Karpas-422 (cell line): Measurements from ENCODE around the gene CPA4. TPM values are rescaled to one million over a fixed set of nuclear protein-coding genes. Genes with fewer than 3 reads are reported as not detected.

Experiments
- DNase-seq: peaks from one replicate; pipeline ENCODE4 v3.0.0-alpha.2; 2015
- H2AFZ ChIP-seq: fragments of 200-600 bp; sonication (generic); 2 replicates; pipeline ENCODE4 v1.6.1; 2014; ENCODE audit warnings: antibody characterized with exemption, low read length, mixed read lengths
- H3K27ac ChIP-seq: fragments of 200-600 bp; sonication (generic); 2 replicates; pipeline ENCODE4 v1.5.1; 2014; ENCODE audit warnings: mild to moderate bottlenecking, low read length, moderate library complexity
- H3K27me3 ChIP-seq: fragments of 200-600 bp; sonication (generic); 2 replicates; pipeline ENCODE4 v1.6.1; 2014; ENCODE audit warnings: low read length, mixed read lengths
- H3K36me3 ChIP-seq: fragments of 200-600 bp; sonication (generic); 2 replicates; pipeline ENCODE4 v1.6.1; 2014; ENCODE audit warnings: low read length, mixed read lengths; ENCODE audit not compliant: insufficient read depth
- H3K4me1 ChIP-seq: fragments of 200-600 bp; sonication (generic); 2 replicates; pipeline ENCODE4 v1.6.1; 2014; ENCODE audit warnings: mild to moderate bottlenecking, low read length, mixed read lengths
- H3K4me2 ChIP-seq: fragments of 200-600 bp; sonication (generic); 2 replicates; pipeline ENCODE4 v1.6.1; 2014; ENCODE audit warnings: low read length, low read depth, mild to moderate bottlenecking; ENCODE audit not compliant: poor library complexity, severe bottlenecking
- H3K4me3 ChIP-seq: fragments of 200-600 bp; sonication (generic); 2 replicates; pipeline ENCODE4 v1.5.1; 2014; ENCODE audit warnings: mild to moderate bottlenecking, antibody characterized with exemption, low read length, mixed read lengths
- H3K79me2 ChIP-seq: fragments of 200-600 bp; sonication (generic); 2 replicates; pipeline ENCODE4 v1.6.1; 2014; ENCODE audit warnings: mild to moderate bottlenecking, low read length, mixed read lengths
- H3K9ac ChIP-seq: fragments of 200-600 bp; sonication (generic); 2 replicates; pipeline ENCODE4 v1.6.0; 2014; ENCODE audit warnings: low read length
- H3K9me2 ChIP-seq: fragments of 200-600 bp; sonication (generic), shearing (Covaris generic); replicated peaks from 2 replicates; pipeline ENCODE4 v1.6.0; 2014; ENCODE audit warnings: mild to moderate bottlenecking, low read length, moderate library complexity; ENCODE audit not compliant: insufficient read depth
- H3K9me3 ChIP-seq: fragments of 300-700, 200-600 bp; sonication (generic); 2 replicates; pipeline ENCODE4 v1.6.1; 2014; ENCODE audit warnings: low read length, mixed read lengths
- H4K20me1 ChIP-seq: fragments of 200-600 bp; sonication (generic); 2 replicates; pipeline ENCODE4 v1.6.1; 2014; ENCODE audit warnings: mild to moderate bottlenecking, antibody characterized with exemption, low read length, low read depth; ENCODE audit not compliant: insufficient read depth
- total RNA-seq: library from RNA; depleted of rRNA; stranded (reverse); fragments of >200 nt; shearing (Covaris generic); gene quantifications from 2 replicates; pipeline ENCODE4 v1.2.3, GENCODE V29; 2014; ENCODE audit warnings: low replicate concordance

CPA4 gene
- total RNA-seq, 1 experiment from 2014 or later: not detected

DNA sequence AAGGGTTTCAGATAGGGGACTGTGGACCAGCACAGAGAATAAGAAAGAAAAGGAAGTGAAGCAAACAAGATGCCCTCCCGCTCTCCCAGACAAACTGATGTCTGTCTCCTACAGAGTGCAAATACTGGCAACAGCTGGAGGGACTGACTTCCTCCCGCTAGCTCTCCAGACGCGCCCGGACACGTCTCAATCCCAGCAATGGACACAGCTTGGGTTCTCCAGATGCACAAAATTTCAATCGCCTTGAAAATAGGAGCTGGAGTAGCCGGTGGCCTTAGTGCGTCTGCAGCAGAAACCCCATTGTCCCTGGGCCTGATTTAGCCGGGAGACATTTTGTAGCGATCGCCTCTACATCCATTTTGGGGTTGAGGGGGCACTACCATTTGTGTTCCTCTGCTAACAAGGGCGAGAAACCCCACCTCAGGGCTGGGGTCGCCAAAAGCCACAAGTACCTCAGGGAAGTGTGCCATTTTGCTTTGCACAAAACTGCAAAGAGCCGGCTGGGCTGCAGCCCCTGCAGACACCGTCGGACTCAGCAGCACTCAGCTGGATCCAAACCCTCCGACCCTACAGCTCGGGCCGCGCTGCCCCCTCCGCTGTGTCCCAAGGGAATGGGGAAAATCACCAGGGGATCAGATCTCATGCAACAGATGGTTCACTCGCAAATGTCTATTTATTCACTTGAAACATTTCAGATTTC, 20.4 kb upstream of the CPA4 start:
- H3K9me2 ChIP-seq: no peaks in the 10 kb centered on the region
- H3K4me3 ChIP-seq: no peak overlapping the region
- H3K36me3 ChIP-seq: no peaks in the 10 kb centered on the region
- H3K79me2 ChIP-seq: no peaks in the 10 kb centered on the region
- no peak overlapping the region for H3K4me2 ChIP-seq
- H3K4me1 ChIP-seq: peaks cover 7% of the 10 kb centered on the region
- H3K9ac ChIP-seq: no peak overlapping the region
- H4K20me1 ChIP-seq: no peaks in the 10 kb centered on the region
- no peak overlapping the region for H3K27ac ChIP-seq
- peak; percentile 27 for DNase-seq
- no peaks in the 10 kb centered on the region for H3K27me3 ChIP-seq
- H3K9me3 ChIP-seq: no peaks in the 10 kb centered on the region
- no peak overlapping the region for H2AFZ ChIP-seq

GRCh38 chr7:130273081-130273932, 19.7 kb upstream of the CPA4 start:
- no peaks in the 10 kb centered on the region for H3K36me3 ChIP-seq
- H3K79me2 ChIP-seq: no peaks in the 10 kb centered on the region
- H3K27ac ChIP-seq: no peak overlapping the region
- no peaks in the 10 kb centered on the region for H3K9me3 ChIP-seq
- H3K9ac ChIP-seq: no peak overlapping the region
- DNase-seq: peak; percentile 30
- H4K20me1 ChIP-seq: no peaks in the 10 kb centered on the region
- peaks cover 7% of the 10 kb centered on the region for H3K4me1 ChIP-seq
- H3K4me2 ChIP-seq: no peak overlapping the region
- no peaks in the 10 kb centered on the region for H3K9me2 ChIP-seq
- no peak overlapping the region for H2AFZ ChIP-seq
- no peaks in the 10 kb centered on the region for H3K27me3 ChIP-seq
- no peak overlapping the region for H3K4me3 ChIP-seq

DNA sequence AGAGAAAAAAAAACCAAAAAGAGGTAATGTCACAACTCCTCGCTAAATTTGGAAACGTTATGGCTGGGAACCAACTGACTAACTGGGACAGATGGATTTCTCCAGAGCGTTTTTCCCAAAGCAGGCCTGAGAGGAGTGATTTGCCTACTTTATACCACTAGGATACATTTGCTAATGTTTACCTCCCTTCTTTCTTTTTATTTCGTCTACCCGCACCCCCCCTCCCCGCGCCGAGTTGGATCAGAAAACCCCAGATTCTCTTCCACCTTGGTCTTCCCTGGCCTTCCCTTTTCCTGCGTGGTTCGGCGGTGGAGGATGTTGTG, 19.1 kb upstream of the CPA4 start:
- Histone ChIP-seq H3K4me1 (peaks cover 7% of the 10 kb centered on the region), H3K27me3 (no peaks in the 10 kb centered on the region), H3K27ac (no peak overlapping the region), H3K4me2 (no peak overlapping the region), H3K79me2 (no peaks in the 10 kb centered on the region), H3K9ac (no peak overlapping the region), H2AFZ (no peak overlapping the region), H3K9me2 (no peaks in the 10 kb centered on the region), H4K20me1 (no peaks in the 10 kb centered on the region), H3K4me3 (no peak overlapping the region), H3K36me3 (no peaks in the 10 kb centered on the region), H3K9me3 (no peaks in the 10 kb centered on the region)
- no peak for DNase-seq

DNA sequence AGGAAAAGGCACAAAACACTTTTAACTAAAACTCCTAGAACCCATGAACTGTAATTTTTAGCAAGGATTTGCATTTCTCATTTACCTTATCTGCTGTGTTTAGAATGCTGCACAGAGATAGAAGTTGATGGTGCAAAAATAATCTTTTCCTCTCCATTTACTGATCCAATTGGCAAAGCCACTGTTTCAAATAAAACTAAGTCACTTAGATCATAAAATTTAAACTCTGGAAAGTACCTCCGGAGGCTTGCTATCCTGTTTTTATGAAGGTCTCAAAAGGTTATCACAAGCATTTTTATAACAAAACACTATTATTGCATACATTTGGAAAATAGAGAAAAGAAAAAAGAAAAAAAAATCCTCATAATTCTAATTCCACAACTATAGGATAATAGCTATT, 18.7 kb upstream of the CPA4 start:
- no peak overlapping the region for H3K4me2 ChIP-seq
- no peaks in the 10 kb centered on the region for H3K9me2 ChIP-seq
- no peaks in the 10 kb centered on the region for H3K27me3 ChIP-seq
- no peak overlapping the region for H3K9ac ChIP-seq
- H3K9me3 ChIP-seq: no peaks in the 10 kb centered on the region
- no peak overlapping the region for H3K27ac ChIP-seq
- peaks cover 7% of the 10 kb centered on the region for H3K4me1 ChIP-seq
- H3K4me3 ChIP-seq: no peak overlapping the region
- no peaks in the 10 kb centered on the region for H4K20me1 ChIP-seq
- no peak overlapping the region for H2AFZ ChIP-seq
- H3K79me2 ChIP-seq: no peaks in the 10 kb centered on the region
- no peak for DNase-seq
- H3K36me3 ChIP-seq: no peaks in the 10 kb centered on the region

DNA sequence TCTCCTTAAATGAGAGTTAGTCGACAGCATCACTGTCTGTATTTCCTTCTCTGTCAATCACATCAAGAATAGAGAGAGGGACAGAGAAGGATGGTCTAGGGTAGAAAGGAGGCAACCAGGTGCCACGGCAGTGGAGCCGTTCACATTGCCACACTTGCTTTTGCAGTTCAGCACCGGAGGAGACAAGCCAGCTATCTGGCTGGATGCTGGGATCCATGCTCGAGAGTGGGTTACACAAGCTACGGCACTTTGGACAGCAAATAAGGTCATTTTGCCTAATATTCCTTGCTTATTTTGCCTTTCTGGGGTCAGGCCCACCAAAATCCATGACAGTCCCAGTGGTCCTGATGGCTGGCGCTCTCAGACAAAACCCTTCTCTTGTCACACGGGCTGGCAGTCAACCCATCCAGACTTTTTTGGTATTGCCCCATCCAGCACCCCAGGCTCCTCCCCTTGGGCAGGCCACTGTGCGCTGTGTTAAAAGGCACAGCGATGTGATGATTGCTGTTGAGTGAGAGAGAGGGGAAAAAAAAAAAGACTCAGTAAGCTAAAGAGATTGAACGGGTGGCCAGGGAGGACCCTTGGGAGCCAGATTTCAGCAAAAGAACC, 17.9 kb upstream of the CPA4 start:
- H3K79me2 ChIP-seq: no peaks in the 10 kb centered on the region
- H2AFZ ChIP-seq: no peak overlapping the region
- H3K9me2 ChIP-seq: no peaks in the 10 kb centered on the region
- peaks cover 7% of the 10 kb centered on the region for H3K4me1 ChIP-seq
- H3K9me3 ChIP-seq: no peaks in the 10 kb centered on the region
- H4K20me1 ChIP-seq: no peaks in the 10 kb centered on the region
- H3K36me3 ChIP-seq: no peaks in the 10 kb centered on the region
- H3K4me3 ChIP-seq: no peak overlapping the region
- no peak overlapping the region for H3K4me2 ChIP-seq
- no peak overlapping the region for H3K9ac ChIP-seq
- H3K27me3 ChIP-seq: no peaks in the 10 kb centered on the region
- DNase-seq: no peak
- no peak overlapping the region for H3K27ac ChIP-seq

DNA sequence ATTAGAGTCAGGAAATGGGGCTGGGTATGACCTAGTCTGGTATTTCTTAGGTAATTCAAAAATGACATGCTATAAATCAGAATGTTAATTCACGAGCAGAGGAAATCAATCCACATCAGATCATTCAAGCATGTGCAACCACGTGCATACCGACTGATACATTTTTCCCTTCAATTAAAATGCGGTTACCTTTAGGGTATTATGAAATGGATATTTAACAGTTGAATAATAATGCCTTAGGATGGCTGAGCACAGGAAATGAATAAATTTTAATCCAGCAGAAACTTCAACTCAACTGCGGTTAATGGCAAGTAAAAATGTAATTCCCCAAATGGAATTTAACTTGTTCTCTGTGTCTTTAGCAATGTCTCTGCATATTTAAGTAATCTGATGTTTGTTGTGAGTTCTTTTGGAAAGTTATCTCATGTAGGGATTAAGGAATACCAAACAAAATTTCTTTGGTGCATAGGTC, 17.1 kb upstream of the CPA4 start:
- no peak overlapping the region for H3K4me2 ChIP-seq
- H3K9ac ChIP-seq: no peak overlapping the region
- H3K9me2 ChIP-seq: no peaks in the 10 kb centered on the region
- DNase-seq: no peak
- H3K27ac ChIP-seq: no peak overlapping the region
- H3K4me1 ChIP-seq: peaks cover 7% of the 10 kb centered on the region
- H3K4me3 ChIP-seq: no peak overlapping the region
- no peaks in the 10 kb centered on the region for H4K20me1 ChIP-seq
- no peaks in the 10 kb centered on the region for H3K9me3 ChIP-seq
- no peaks in the 10 kb centered on the region for H3K27me3 ChIP-seq
- H3K36me3 ChIP-seq: no peaks in the 10 kb centered on the region
- H2AFZ ChIP-seq: no peak overlapping the region
- H3K79me2 ChIP-seq: no peaks in the 10 kb centered on the region

GRCh38 chr7:130276796-130277762, 15.9 kb upstream of the CPA4 start:
- Histone ChIP-seq H2AFZ (no peak overlapping the region), H3K36me3 (no peaks in the 10 kb centered on the region), H4K20me1 (no peaks in the 10 kb centered on the region), H3K27ac (no peak overlapping the region), H3K9me2 (no peaks in the 10 kb centered on the region), H3K4me1 (no peaks in the 10 kb centered on the region), H3K9ac (no peak overlapping the region), H3K79me2 (no peaks in the 10 kb centered on the region), H3K9me3 (no peaks in the 10 kb centered on the region), H3K4me3 (no peak overlapping the region), H3K4me2 (no peak overlapping the region), H3K27me3 (no peaks in the 10 kb centered on the region)
- no peak for DNase-seq
